Esophagus muscularis mucosa (tissue), 4 donors: Measurements from ENCODE around the gene ARL15. TPM values are rescaled to one million over a fixed set of nuclear protein-coding genes. Genes with fewer than 3 reads are reported as not detected.

Experiments
- DNase-seq: peaks from one replicate; pipeline ENCODE4 v3.0.0-alpha.2; 2017; ENCODE audit errors: extremely low spot score
- H3K27ac ChIP-seq, 4 donors: fragments of 200-600 bp; sonication (generic); replicated peaks in 1 of 4; 1 replicate in 3 of 4; 2 replicates in 1 of 4; pipeline ENCODE4 v1.5.1; 2016 to 2019; ENCODE audit warnings: mild to moderate bottlenecking in 1 of 4
- H3K27me3 ChIP-seq, 4 donors: fragments of 200-600 bp; sonication (generic); one replicate each; pipeline versions ENCODE4 v1.5.1 to v1.6.0; 2016 to 2019
- H3K36me3 ChIP-seq, 4 donors: fragments of 200-600 bp; sonication (generic); one replicate each; pipeline ENCODE4 v1.5.1; 2016 to 2019
- H3K4me1 ChIP-seq, 4 donors: fragments of 200-600 bp; sonication (generic); one replicate each; pipeline ENCODE4 v1.5.1; 2016 to 2019
- H3K4me3 ChIP-seq, 4 donors: fragments of 200-600 bp; sonication (generic); 1 replicate in 2 of 4; 2 replicates in 2 of 4; pipeline ENCODE4 v1.5.1; 2016 to 2019; ENCODE audit warnings: mild to moderate bottlenecking in 4 of 4, moderate library complexity in 1 of 4
- H3K9me3 ChIP-seq, 4 donors: fragments of 200-600 bp; sonication (generic); 1 replicate in 3 of 4; 2 replicates in 1 of 4; pipeline ENCODE4 v1.5.1; 2016 to 2019
- EP300 ChIP-seq: sonication (generic); formaldehyde crosslinking; IDR thresholded peaks from one replicate; pipeline ENCODE4 v1.6.1; 2017; ENCODE audit warnings: antibody characterized with exemption
- POLR2A ChIP-seq: fragments of 450-650 bp; IDR thresholded peaks from one replicate; pipeline ENCODE4 v1.6.1; 2017; ENCODE audit warnings: antibody characterized with exemption, moderate library complexity, mild to moderate bottlenecking, low read depth
- POLR2AphosphoS5 ChIP-seq, 2 donors: sonication (generic); formaldehyde crosslinking; IDR thresholded peaks; one replicate each; pipeline ENCODE4 v1.6.1; 2017; ENCODE audit warnings: antibody characterized with exemption in 2 of 2
- WGBS: methylation state at CpG from one replicate; pipeline ENCODE4 v1.1.5; 2018; 5-methylcytosine and 5-hydroxymethylcytosine counted together
- intact Hi-C: fragments of 100-400 bp; cut with DNase I; formaldehyde crosslinking; loops from one replicate; pipeline ENCODE4 v1.15.1; 2023
- total RNA-seq, 4 donors: library from RNA; depleted of rRNA; stranded (reverse); fragments of >200 nt; gene quantifications; one replicate each; pipeline versions ENCODE4 v1.1.0 to v1.2.1, GENCODE V29; 2016
- TF ChIP-seq, protein P1 (sequence below), 3 experiments: fragments of 200-600 bp in 2 of 3; fragments of 450-650 bp in 1 of 3; sonication (generic) in 2 of 3; IDR thresholded peaks; one replicate each; pipeline ENCODE4 v1.5.1; 2017 to 2019; ENCODE audit warnings: antibody characterized with exemption in 3 of 3, mild to moderate bottlenecking in 2 of 3, moderate library complexity in 1 of 3

The ARL15 gene
- total RNA-seq, 4 donors from 2014 or later = 11.6 to 21.6 (median 16.5) TPM

DNA sequence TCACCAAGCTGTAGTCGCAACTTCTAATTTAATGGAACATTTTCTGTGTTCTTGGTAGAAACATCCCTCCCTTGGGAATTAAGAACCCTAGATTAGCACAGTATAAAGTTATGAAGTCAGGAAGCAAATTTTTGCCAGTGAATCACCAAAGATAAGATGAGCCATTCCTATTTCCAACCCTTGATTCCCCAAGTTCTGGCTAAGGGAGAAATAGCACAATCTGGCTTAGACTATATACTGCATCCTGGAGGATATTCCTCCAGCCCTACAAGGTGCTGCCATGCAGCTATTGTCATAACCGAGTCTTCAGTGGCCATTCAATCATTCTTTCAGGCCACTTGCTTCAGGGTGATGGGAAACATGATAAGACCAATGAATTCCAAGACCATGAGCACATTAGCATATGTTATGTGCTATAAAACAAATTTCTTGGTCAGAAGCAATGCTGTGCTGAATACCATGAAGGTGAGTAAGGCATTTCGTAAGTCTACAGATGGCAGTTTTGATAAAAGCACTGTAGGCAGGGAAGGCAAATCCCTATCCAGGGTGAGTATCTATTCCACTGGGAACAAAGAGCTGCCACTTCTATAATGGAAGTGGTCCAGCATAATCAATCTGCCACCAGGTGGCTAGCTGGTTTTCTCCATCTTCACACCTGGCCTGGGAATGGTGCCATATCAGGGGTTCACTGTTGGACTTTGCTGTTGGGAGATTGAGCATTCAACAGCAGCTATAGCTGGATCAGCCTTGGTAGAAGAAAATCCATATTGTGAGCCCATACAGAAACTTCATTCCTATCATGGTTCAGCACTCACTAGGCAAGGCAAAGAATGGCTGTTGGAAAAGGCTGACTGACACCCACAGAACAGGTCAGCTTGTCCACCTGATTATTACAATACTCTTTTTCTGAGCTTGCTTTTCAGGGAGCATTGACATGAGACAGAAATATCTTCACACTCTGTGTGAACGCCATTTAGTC, 19.6 kb upstream of the ARL15 start:
- H3K4me1 ChIP-seq = no peaks in the 10 kb centered on the region
- TF ChIP-seq, protein P1, sequence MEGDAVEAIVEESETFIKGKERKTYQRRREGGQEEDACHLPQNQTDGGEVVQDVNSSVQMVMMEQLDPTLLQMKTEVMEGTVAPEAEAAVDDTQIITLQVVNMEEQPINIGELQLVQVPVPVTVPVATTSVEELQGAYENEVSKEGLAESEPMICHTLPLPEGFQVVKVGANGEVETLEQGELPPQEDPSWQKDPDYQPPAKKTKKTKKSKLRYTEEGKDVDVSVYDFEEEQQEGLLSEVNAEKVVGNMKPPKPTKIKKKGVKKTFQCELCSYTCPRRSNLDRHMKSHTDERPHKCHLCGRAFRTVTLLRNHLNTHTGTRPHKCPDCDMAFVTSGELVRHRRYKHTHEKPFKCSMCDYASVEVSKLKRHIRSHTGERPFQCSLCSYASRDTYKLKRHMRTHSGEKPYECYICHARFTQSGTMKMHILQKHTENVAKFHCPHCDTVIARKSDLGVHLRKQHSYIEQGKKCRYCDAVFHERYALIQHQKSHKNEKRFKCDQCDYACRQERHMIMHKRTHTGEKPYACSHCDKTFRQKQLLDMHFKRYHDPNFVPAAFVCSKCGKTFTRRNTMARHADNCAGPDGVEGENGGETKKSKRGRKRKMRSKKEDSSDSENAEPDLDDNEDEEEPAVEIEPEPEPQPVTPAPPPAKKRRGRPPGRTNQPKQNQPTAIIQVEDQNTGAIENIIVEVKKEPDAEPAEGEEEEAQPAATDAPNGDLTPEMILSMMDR (IDR thresholded peaks at IDR 0.05) = no peak
- TF ChIP-seq POLR2A (no peak), POLR2AphosphoS5 (IDR thresholded peaks at IDR 0.05) (no peak), EP300 (no peak)
- intact Hi-C loops = no loop called here
- peaks cover 0 to 5% (median 0%) of the 10 kb centered on the region in 4 donors for H3K9me3 ChIP-seq
- H3K27ac ChIP-seq = no peak overlapping the region
- 93% methylated on average over 4 of the region's 4 CpGs for WGBS
- H3K4me3 ChIP-seq = no peak overlapping the region
- no peak for DNase-seq
- H3K36me3 ChIP-seq = no peaks in the 10 kb centered on the region
- H3K27me3 ChIP-seq = no peaks in the 10 kb centered on the region

DNA sequence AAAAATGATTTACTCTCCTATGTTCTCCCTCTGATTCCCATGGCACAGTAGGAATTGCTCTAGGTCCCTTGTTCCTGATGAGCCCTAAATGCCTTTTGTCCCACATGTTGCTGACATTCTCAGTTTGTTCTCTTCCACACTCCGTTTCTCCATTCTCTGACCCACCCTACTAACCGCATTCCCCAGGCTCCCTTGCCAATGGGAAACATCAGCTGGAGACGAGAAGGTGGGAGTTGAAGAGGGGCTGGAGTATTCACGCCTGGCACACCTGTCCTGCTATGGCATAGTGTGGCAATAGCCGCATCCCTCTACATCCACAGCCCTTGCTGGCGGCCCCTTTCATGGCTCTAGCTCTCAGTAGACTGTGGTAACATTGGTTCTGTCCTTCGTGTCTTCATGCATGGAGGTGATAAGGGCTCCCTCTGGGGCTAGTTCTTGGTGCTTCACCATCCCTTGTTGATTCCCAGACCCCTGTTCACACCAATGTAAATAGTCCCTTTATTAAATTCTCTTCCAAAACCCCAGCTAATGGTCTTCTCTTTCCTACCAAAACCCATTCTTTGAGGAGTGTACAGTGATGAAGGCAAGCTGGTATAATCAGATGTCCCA, 16.4 kb upstream of the ARL15 start:
- Histone ChIP-seq H3K27me3 (no peaks in the 10 kb centered on the region), H3K36me3 (no peaks in the 10 kb centered on the region), H3K4me3 (no peak overlapping the region), H3K27ac (no peak overlapping the region), H3K4me1 (no peaks in the 10 kb centered on the region), H3K9me3 (no peaks in the 10 kb centered on the region)
- 98% methylated on average over 7 of the region's 7 CpGs for WGBS
- no peak for DNase-seq
- intact Hi-C loops = no loop called here
- TF ChIP-seq, protein P1 (IDR thresholded peaks at IDR 0.05) = no peak
- TF ChIP-seq POLR2AphosphoS5 (IDR thresholded peaks at IDR 0.05) (no peak), EP300 (no peak), POLR2A (no peak)

DNA sequence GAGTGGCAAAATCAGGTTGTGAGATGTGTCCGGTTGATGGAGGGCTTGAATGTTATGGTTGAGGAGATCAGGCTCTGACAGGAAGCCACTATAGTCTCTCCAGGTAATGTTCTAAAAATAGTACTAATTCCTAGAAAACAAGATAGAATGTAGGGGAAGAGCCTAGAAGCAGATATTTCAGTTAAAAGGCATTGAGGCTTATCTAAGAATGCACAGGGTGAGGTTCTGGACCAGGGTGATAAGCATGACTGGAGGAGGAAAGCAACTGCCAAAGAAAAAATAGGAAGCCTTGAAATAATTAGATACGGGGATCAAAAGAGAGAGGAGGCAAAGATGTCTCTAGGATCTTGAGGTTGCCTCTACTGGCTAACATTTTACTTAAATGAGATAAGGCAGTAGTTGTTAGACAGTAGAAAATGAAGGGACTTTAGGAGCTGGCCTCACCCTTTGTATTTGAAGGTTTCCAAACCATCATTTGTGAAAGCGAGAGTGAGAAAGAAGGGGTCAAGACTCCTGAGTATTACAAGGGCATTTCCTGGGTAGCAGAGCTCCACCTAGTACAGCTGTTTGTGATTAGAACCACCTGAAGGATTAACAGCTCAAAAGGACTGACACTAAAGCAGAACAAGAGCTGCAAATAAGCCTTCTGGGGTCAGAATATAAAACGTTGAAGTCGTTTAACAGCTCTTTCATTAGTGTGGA, 15.4 kb upstream of the ARL15 start:
- H3K27me3 ChIP-seq = no peaks in the 10 kb centered on the region
- no peak for DNase-seq
- no peak overlapping the region for H3K27ac ChIP-seq
- no peak overlapping the region for H3K4me3 ChIP-seq
- no peaks in the 10 kb centered on the region for H3K9me3 ChIP-seq
- 73% methylated on average over 5 of the region's 5 CpGs for WGBS
- no peaks in the 10 kb centered on the region for H3K36me3 ChIP-seq
- no peaks in the 10 kb centered on the region for H3K4me1 ChIP-seq
- intact Hi-C loops = no loop called here
- TF ChIP-seq EP300 = no peak
- no peak for TF ChIP-seq POLR2AphosphoS5 (IDR thresholded peaks at IDR 0.05)
- no peak for TF ChIP-seq POLR2A
- TF ChIP-seq, protein P1 (IDR thresholded peaks at IDR 0.05) = no peak

DNA sequence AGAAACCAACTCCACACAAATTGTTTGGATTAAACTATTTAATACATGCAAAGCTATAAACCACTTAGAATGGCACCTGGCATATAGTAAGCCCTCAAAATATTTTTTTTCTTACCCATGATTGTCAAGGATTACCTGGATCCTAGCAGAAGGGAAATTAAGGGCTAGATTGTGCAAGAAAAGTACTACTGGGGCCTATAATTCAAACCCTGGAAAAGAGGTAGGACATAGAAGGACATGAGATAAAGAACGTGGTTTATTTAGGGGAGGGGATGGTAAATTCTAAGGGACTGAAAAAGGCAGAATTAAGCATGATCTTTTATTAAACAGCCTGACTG, 14.9 kb upstream of the ARL15 start:
- Histone ChIP-seq H3K9me3 (no peaks in the 10 kb centered on the region), H3K36me3 (no peaks in the 10 kb centered on the region), H3K4me3 (no peak overlapping the region), H3K4me1 (no peaks in the 10 kb centered on the region), H3K27me3 (no peaks in the 10 kb centered on the region), H3K27ac (no peak overlapping the region)
- DNase-seq = no peak
- TF ChIP-seq POLR2A = no peak
- WGBS = 92% methylated on average over 1 of the region's 1 CpG
- intact Hi-C loops = no loop called here
